ENCODE measurements around the gene GABBR2. TPM values are rescaled to one million over a fixed set of nuclear protein-coding genes. Genes with fewer than 3 reads are reported as not detected.

The GABBR2 gene
- total and polyA plus RNA-seq, 9 of the 15 experiments (the other 6 are each of a cell fraction or from before 2014, with no cell fraction given): 0.15 to 1.9 (median 0.32) TPM

GRCh38 chr9:98255578-98256296 is 453.0 kb downstream of the GABBR2 start, which contains the start of gene TBC1D2 (continued):
- TF ChIP-seq ARID3B (CRISPR knock-in tag; IDR thresholded peaks at IDR 0.05; ENCODE audit: borderline replicate concordance) (no peak), ZNF133 (CRISPR knock-in tag; IDR thresholded peaks at IDR 0.05) (no peak), RERE (CRISPR knock-in tag; IDR thresholded peaks at IDR 0.05; ENCODE audit: borderline replicate concordance) (no peak), ZNF24 (IDR thresholded peaks at IDR 0.05) (0 out of 2 replicates have a peak, but pooled peaks have one; percentile 26), ATF3 (IDR thresholded peaks at IDR 0.05) (no peak), ATF3 (CRISPR knock-in tag; conservative IDR thresholded peaks at IDR 0.05) (no peak), DDX20 (tag; IDR thresholded peaks at IDR 0.05; ENCODE audit: low read depth) (no peak), DMBX1 (CRISPR knock-in tag; IDR thresholded peaks at IDR 0.05; ENCODE audit: borderline replicate concordance) (no peak), TAF7 (tag; IDR thresholded peaks at IDR 0.05) (peak; percentile 65), STAT5B (CRISPR knock-in tag; IDR thresholded peaks at IDR 0.05) (no peak), MECOM (CRISPR knock-in tag; IDR thresholded peaks at IDR 0.05) (no peak), SMAD2 (IDR thresholded peaks at IDR 0.05; ENCODE audit: low read depth, low read length) (no peak), FOSL1 (tag; conservative IDR thresholded peaks at IDR 0.05) (no peak), THAP7 (CRISPR knock-in tag; IDR thresholded peaks at IDR 0.05) (no peak), ZBTB26 (CRISPR knock-in tag; IDR thresholded peaks at IDR 0.05) (no peak)
- TF ChIP-seq, protein P1, sequence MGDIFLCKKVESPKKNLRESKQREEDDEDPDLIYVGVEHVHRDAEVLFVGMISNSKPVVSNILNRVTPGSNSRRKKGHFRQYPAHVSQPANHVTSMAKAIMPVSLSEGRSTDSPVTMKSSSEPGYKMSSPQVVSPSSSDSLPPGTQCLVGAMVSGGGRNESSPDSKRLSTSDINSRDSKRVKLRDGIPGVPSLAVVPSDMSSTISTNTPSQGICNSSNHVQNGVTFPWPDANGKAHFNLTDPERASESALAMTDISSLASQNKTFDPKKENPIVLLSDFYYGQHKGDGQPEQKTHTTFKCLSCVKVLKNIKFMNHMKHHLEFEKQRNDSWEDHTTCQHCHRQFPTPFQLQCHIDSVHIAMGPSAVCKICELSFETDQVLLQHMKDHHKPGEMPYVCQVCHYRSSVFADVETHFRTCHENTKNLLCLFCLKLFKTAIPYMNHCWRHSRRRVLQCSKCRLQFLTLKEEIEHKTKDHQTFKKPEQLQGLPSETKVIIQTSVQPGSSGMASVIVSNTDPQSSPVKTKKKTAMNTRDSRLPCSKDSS (IDR thresholded peaks at IDR 0.05; ENCODE audit: low read depth, partially characterized antibody): no peak

Measured in K562 (cell line).